GM18909 (cell line): ENCODE data around the gene CRTAC1.

ENCODE experiments used
- ATAC-seq: cut with Tn5 transposase; IDR thresholded peaks from one replicate; pipeline ENCODE4 v1.9.1; 2021; ENCODE audit warnings: mild to moderate bottlenecking; ENCODE audit not compliant: unreplicated experiment, poor library complexity

Gene CRTAC1

GRCh38 chr10:97820096-97820704 is 210.2 kb downstream of the CRTAC1 start:
- ATAC-seq = no peak

GRCh38 chr10:97818572-97818971 is 211.8 kb downstream of the CRTAC1 start:
- no peak for ATAC-seq

- ATAC-seq = no peak
Observed at GRCh38 chr10:97816609-97817008, 213.8 kb downstream of the CRTAC1 start.
